ENCODE measurements around the gene MACROD1.
A peak's percentile ranks its signal among the peaks of the same experiment; 100 is the strongest.

Gene MACROD1

GRCh38 chr11:64015935-64016845 is 149.7 kb downstream of the MACROD1 start:
- H3K9ac ChIP-seq (ENCODE audit: low read length): no peak overlapping the region

GRCh38 chr11:64015510-64015909 is 150.4 kb downstream of the MACROD1 start:
- H3K4me1 ChIP-seq (ENCODE audit: control insufficient read depth, insufficient read depth, low read length): no peaks in the 10 kb centered on the region
- no peak overlapping the region for H3K4me3 ChIP-seq (ENCODE audit: low read length)
- H3K9me3 ChIP-seq (ENCODE audit: control insufficient read depth, low read length): no peaks in the 10 kb centered on the region
- H3K27me3 ChIP-seq (replicated peaks; ENCODE audit: control insufficient read depth, insufficient read depth, low read length): peaks cover 6% of the 10 kb centered on the region
- no peaks in the 10 kb centered on the region for H3K36me3 ChIP-seq (ENCODE audit: control insufficient read depth, insufficient read depth, low read length, severe bottlenecking)
- H3K9ac ChIP-seq (ENCODE audit: low read length): no peak overlapping the region
- DNase-seq (ENCODE audit: low read depth): no peak

More at GRCh38 chr11:64015935-64016845, 149.7 kb downstream of the MACROD1 start:
- no peak for DNase-seq (ENCODE audit: low read depth)
- Histone ChIP-seq H3K4me3 (ENCODE audit: low read length) (no peak overlapping the region), H3K27me3 (replicated peaks; ENCODE audit: control insufficient read depth, insufficient read depth, low read length) (peaks cover 6% of the 10 kb centered on the region), H3K9me3 (ENCODE audit: control insufficient read depth, low read length) (no peaks in the 10 kb centered on the region), H3K36me3 (ENCODE audit: control insufficient read depth, insufficient read depth, low read length, severe bottlenecking) (no peaks in the 10 kb centered on the region), H3K4me1 (ENCODE audit: control insufficient read depth, insufficient read depth, low read length) (no peaks in the 10 kb centered on the region)

- H3K9ac ChIP-seq (ENCODE audit: low read length): no peak overlapping the region
- H3K36me3 ChIP-seq (ENCODE audit: control insufficient read depth, insufficient read depth, low read length, severe bottlenecking): no peaks in the 10 kb centered on the region
- H3K27me3 ChIP-seq (replicated peaks; ENCODE audit: control insufficient read depth, insufficient read depth, low read length): peaks cover 2% of the 10 kb centered on the region
- DNase-seq (ENCODE audit: low read depth): no peak
- no peaks in the 10 kb centered on the region for H3K4me1 ChIP-seq (ENCODE audit: control insufficient read depth, insufficient read depth, low read length)
- no peak overlapping the region for H3K4me3 ChIP-seq (ENCODE audit: low read length)
- H3K9me3 ChIP-seq (ENCODE audit: control insufficient read depth, low read length): no peaks in the 10 kb centered on the region
These were observed 151.6 kb downstream of the MACROD1 start for GRCh38 chr11:64014356-64014755.

- Histone ChIP-seq H3K4me3 (ENCODE audit: low read length) (no peak overlapping the region), H3K9ac (ENCODE audit: low read length) (no peak overlapping the region), H3K27me3 (replicated peaks; ENCODE audit: control insufficient read depth, insufficient read depth, low read length) (no peaks in the 10 kb centered on the region), H3K4me1 (ENCODE audit: control insufficient read depth, insufficient read depth, low read length) (peaks cover under 1% of the 10 kb centered on the region), H3K36me3 (ENCODE audit: control insufficient read depth, insufficient read depth, low read length, severe bottlenecking) (no peaks in the 10 kb centered on the region), H3K9me3 (ENCODE audit: control insufficient read depth, low read length) (no peaks in the 10 kb centered on the region)
- DNase-seq (ENCODE audit: low read depth): no peak
These were observed 152.6 kb downstream of the MACROD1 start for GRCh38 chr11:64013141-64013896.

GRCh38 chr11:64011371-64011770 is 154.5 kb downstream of the MACROD1 start:
- no peaks in the 10 kb centered on the region for H3K36me3 ChIP-seq (ENCODE audit: control insufficient read depth, insufficient read depth, low read length, severe bottlenecking)
- H3K27me3 ChIP-seq (replicated peaks; ENCODE audit: control insufficient read depth, insufficient read depth, low read length): no peaks in the 10 kb centered on the region
- no peaks in the 10 kb centered on the region for H3K9me3 ChIP-seq (ENCODE audit: control insufficient read depth, low read length)
- peaks cover 12% of the 10 kb centered on the region for H3K4me1 ChIP-seq (ENCODE audit: control insufficient read depth, insufficient read depth, low read length)
- H3K9ac ChIP-seq (ENCODE audit: low read length): no peak overlapping the region
- no peak for DNase-seq (ENCODE audit: low read depth)
- H3K4me3 ChIP-seq (ENCODE audit: low read length): no peak overlapping the region

- no peak for DNase-seq (ENCODE audit: low read depth)
- H3K4me1 ChIP-seq (ENCODE audit: control insufficient read depth, insufficient read depth, low read length): peaks cover 12% of the 10 kb centered on the region
These were observed 155.1 kb downstream of the MACROD1 start for GRCh38 chr11:64010783-64011182.

GRCh38 chr11:64009710-64010109 is 156.2 kb downstream of the MACROD1 start:
- no peaks in the 10 kb centered on the region for H3K9me3 ChIP-seq (ENCODE audit: control insufficient read depth, low read length)

More at GRCh38 chr11:64010783-64011182, 155.1 kb downstream of the MACROD1 start:
- H3K4me3 ChIP-seq (ENCODE audit: low read length): no peak overlapping the region
- no peak overlapping the region for H3K9ac ChIP-seq (ENCODE audit: low read length)
- H3K27me3 ChIP-seq (replicated peaks; ENCODE audit: control insufficient read depth, insufficient read depth, low read length): no peaks in the 10 kb centered on the region
- H3K9me3 ChIP-seq (ENCODE audit: control insufficient read depth, low read length): no peaks in the 10 kb centered on the region
- H3K36me3 ChIP-seq (ENCODE audit: control insufficient read depth, insufficient read depth, low read length, severe bottlenecking): no peaks in the 10 kb centered on the region

GRCh38 chr11:64008914-64009633 is 156.8 kb downstream of the MACROD1 start:
- no peaks in the 10 kb centered on the region for H3K9me3 ChIP-seq (ENCODE audit: control insufficient read depth, low read length)
- H3K4me3 ChIP-seq (ENCODE audit: low read length): no peak overlapping the region
- no peaks in the 10 kb centered on the region for H3K27me3 ChIP-seq (replicated peaks; ENCODE audit: control insufficient read depth, insufficient read depth, low read length)
- H3K36me3 ChIP-seq (ENCODE audit: control insufficient read depth, insufficient read depth, low read length, severe bottlenecking): no peaks in the 10 kb centered on the region
- H3K9ac ChIP-seq (ENCODE audit: low read length): no peak overlapping the region
- DNase-seq (ENCODE audit: low read depth): no peak
- peaks cover 12% of the 10 kb centered on the region for H3K4me1 ChIP-seq (ENCODE audit: control insufficient read depth, insufficient read depth, low read length)

More at GRCh38 chr11:64009710-64010109, 156.2 kb downstream of the MACROD1 start:
- H3K4me1 ChIP-seq (ENCODE audit: control insufficient read depth, insufficient read depth, low read length): peaks cover 12% of the 10 kb centered on the region
- DNase-seq (ENCODE audit: low read depth): no peak
- no peaks in the 10 kb centered on the region for H3K27me3 ChIP-seq (replicated peaks; ENCODE audit: control insufficient read depth, insufficient read depth, low read length)
- no peak overlapping the region for H3K4me3 ChIP-seq (ENCODE audit: low read length)
- H3K9ac ChIP-seq (ENCODE audit: low read length): no peak overlapping the region
- no peaks in the 10 kb centered on the region for H3K36me3 ChIP-seq (ENCODE audit: control insufficient read depth, insufficient read depth, low read length, severe bottlenecking)

GRCh38 chr11:64008283-64008913 is 157.5 kb downstream of the MACROD1 start:
- peak overlapping the region; percentile 73 for H3K4me3 ChIP-seq (ENCODE audit: low read length)
- H3K4me1 ChIP-seq (ENCODE audit: control insufficient read depth, insufficient read depth, low read length): peaks cover 12% of the 10 kb centered on the region
- H3K9me3 ChIP-seq (ENCODE audit: control insufficient read depth, low read length): no peaks in the 10 kb centered on the region
- H3K36me3 ChIP-seq (ENCODE audit: control insufficient read depth, insufficient read depth, low read length, severe bottlenecking): no peaks in the 10 kb centered on the region
- H3K27me3 ChIP-seq (replicated peaks; ENCODE audit: control insufficient read depth, insufficient read depth, low read length): no peaks in the 10 kb centered on the region
- no peak for DNase-seq (ENCODE audit: low read depth)
- peak overlapping the region; percentile 72 for H3K9ac ChIP-seq (ENCODE audit: low read length)

- Histone ChIP-seq H3K27me3 (replicated peaks; ENCODE audit: control insufficient read depth, insufficient read depth, low read length) (no peaks in the 10 kb centered on the region), H3K4me1 (ENCODE audit: control insufficient read depth, insufficient read depth, low read length) (peaks cover 12% of the 10 kb centered on the region), H3K36me3 (ENCODE audit: control insufficient read depth, insufficient read depth, low read length, severe bottlenecking) (no peaks in the 10 kb centered on the region), H3K9ac (ENCODE audit: low read length) (peak overlapping the region; percentile 72), H3K4me3 (ENCODE audit: low read length) (peak overlapping the region; percentile 73), H3K9me3 (ENCODE audit: control insufficient read depth, low read length) (no peaks in the 10 kb centered on the region)
- peak; percentile 16 for DNase-seq (ENCODE audit: low read depth)
These were observed 158.2 kb downstream of the MACROD1 start for GRCh38 chr11:64007629-64008282.

Measured in adipocyte (in vitro differentiated cells).